MM.1S (cell line): ENCODE measurements around the gene ERAL1.

ENCODE experiments used
- DNase-seq: peaks from one replicate; pipeline ENCODE4 v3.0.0-alpha.2; 2015
- H2AFZ ChIP-seq: fragments of 300-600 bp; sonication (generic); 2 replicates; pipeline ENCODE4 v1.6.0; 2016; ENCODE audit warnings: antibody characterized with exemption, low read length
- H3F3A ChIP-seq: fragments of 300-600 bp; sonication (generic); 2 replicates; pipeline ENCODE4 v1.6.1; 2016; ENCODE audit warnings: mild to moderate bottlenecking, antibody characterized with exemption, low read length, moderate library complexity, mixed read lengths; ENCODE audit not compliant: insufficient read depth
- H3K27ac ChIP-seq: fragments of 300-600 bp; sonication (generic); 2 replicates; pipeline ENCODE4 v1.5.1; 2016; ENCODE audit warnings: mild to moderate bottlenecking, low read length
- H3K27me3 ChIP-seq: fragments of 300-600 bp; sonication (generic); replicated peaks from 2 replicates; pipeline ENCODE4 v1.6.0; 2016; ENCODE audit warnings: low read length; ENCODE audit not compliant: insufficient read depth
- H3K36me3 ChIP-seq: fragments of 300-600 bp; sonication (generic); replicated peaks from 2 replicates; pipeline ENCODE4 v1.6.1; 2016; ENCODE audit warnings: mild to moderate bottlenecking, low read length, mixed read lengths; ENCODE audit not compliant: insufficient read depth
- H3K4me1 ChIP-seq: fragments of 300-600 bp; sonication (generic); 2 replicates; pipeline ENCODE4 v1.6.1; 2016; ENCODE audit warnings: low read length, mixed read lengths
- H3K4me2 ChIP-seq: fragments of 300-600 bp; sonication (generic); 2 replicates; pipeline ENCODE4 v1.6.0; 2016; ENCODE audit warnings: low read depth, low read length
- H3K4me3 ChIP-seq: fragments of 300-600 bp; sonication (generic); 2 replicates; pipeline ENCODE4 v1.5.1; 2016; ENCODE audit warnings: low read length, mixed read lengths
- H3K79me2 ChIP-seq: fragments of 300-600 bp; sonication (generic); 2 replicates; pipeline ENCODE4 v1.6.1; 2016; ENCODE audit warnings: mixed run types, low read length, mixed read lengths
- H3K9ac ChIP-seq: fragments of 300-600 bp; sonication (generic); 2 replicates; pipeline ENCODE4 v1.6.1; 2016; ENCODE audit warnings: low read length, mixed read lengths
- H3K9me2 ChIP-seq: fragments of 300-600 bp; sonication (generic); replicated peaks from 2 replicates; pipeline ENCODE4 v1.6.1; 2016; ENCODE audit warnings: mild to moderate bottlenecking, low read length, mixed read lengths; ENCODE audit not compliant: insufficient read depth
- H3K9me3 ChIP-seq: fragments of 300-600 bp; sonication (generic); replicated peaks from 2 replicates; pipeline ENCODE4 v1.6.1; 2016; ENCODE audit warnings: mild to moderate bottlenecking, low read length, mixed read lengths; ENCODE audit not compliant: insufficient read depth
- H4K20me1 ChIP-seq: fragments of 300-600 bp; sonication (generic); 2 replicates; pipeline ENCODE4 v1.6.1; 2016; ENCODE audit warnings: mild to moderate bottlenecking, low read length, moderate library complexity, mixed read lengths; ENCODE audit not compliant: insufficient read depth
- CTCF ChIP-seq: fragments of 300-600 bp; sonication (generic); IDR thresholded peaks from 2 replicates; pipeline ENCODE4 v1.5.1; 2016; ENCODE audit warnings: antibody characterized with exemption, low read length, mixed read lengths
- EZH2 ChIP-seq: fragments of 300-600 bp; sonication (generic); optimal IDR thresholded peaks from 2 replicates; pipeline ENCODE3; 2017; ENCODE audit warnings: low read depth, mild to moderate bottlenecking, antibody characterized with exemption, low read length, mixed read lengths
- EZH2phosphoT487 ChIP-seq: fragments of 300-600 bp; sonication (generic); IDR thresholded peaks from 2 replicates; pipeline ENCODE4 v1.6.1; 2018; ENCODE audit warnings: antibody characterized with exemption, low read length

Gene ERAL1

GRCh38 chr17:28854457-28855335, at the start of gene ERAL1:
TSS of gene ERAL1 (plus strand) at chr17:28855016. CDS start at chr17:28855035, 19 bp downstream.
- H2AFZ ChIP-seq, result peak within 1 kb of the TSS; percentile 99
- peak within 1 kb of the TSS; percentile 82 for H3K9ac ChIP-seq
- no peak within 1 kb of the TSS for H3K27ac ChIP-seq
- TF ChIP-seq CTCF, result no peak
- no peak for TF ChIP-seq EZH2
- no peak for TF ChIP-seq EZH2phosphoT487
- peak; percentile 85 for DNase-seq
- H3K9me2 ChIP-seq, result no peaks in the 10 kb centered on the region
- no peaks in the 10 kb centered on the region for H3F3A ChIP-seq
- H3K4me1 ChIP-seq, result no peaks in the 10 kb centered on the region
- peak within 1 kb of the TSS; percentile 97 for H3K4me3 ChIP-seq
- H3K9me3 ChIP-seq, result no peaks in the 10 kb centered on the region
- H3K36me3 ChIP-seq, result no peaks in the 10 kb centered on the region
- H3K79me2 ChIP-seq, result peaks cover 20% of the 10 kb centered on the region
- H3K4me2 ChIP-seq, result peak within 1 kb of the TSS; percentile 85
- no peaks in the 10 kb centered on the region for H4K20me1 ChIP-seq
- H3K27me3 ChIP-seq, result no peaks in the 10 kb centered on the region

DNA sequence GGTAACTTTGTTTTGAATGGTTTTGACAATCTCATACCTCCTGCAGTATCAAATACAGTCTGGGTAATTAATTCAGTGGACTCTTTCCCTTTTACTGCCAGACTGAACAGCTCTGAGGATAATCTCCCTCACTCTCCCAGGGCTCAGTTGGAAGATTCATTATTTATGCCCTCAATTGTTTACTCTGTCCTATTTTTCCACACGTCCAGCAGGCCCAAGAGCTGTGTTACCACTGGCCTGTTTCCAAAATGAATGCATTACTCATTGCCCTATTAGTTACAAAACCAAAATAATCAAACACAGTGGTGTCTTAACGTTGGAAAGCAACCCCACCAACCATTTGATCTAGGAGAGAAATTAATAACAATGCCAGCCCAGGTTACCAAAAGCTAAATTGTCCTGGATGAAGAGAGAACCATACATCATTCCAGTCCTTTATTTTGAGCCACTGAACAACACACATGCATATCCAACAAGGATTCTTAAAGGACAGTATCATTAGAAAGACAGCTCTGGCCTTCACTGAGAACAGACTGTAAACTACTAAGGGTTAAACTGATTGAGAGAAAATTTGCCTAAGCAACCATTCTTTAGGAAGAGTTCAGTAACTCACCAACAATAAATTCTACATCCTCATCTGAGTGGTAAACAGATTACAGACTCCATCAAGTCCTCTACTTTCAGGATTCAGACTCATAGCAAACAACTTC, 46.7 kb upstream of the ERAL1 start:
- DNase-seq, result no peak
- Histone ChIP-seq H3K27me3 (no peaks in the 10 kb centered on the region), H3K79me2 (peaks cover 36% of the 10 kb centered on the region), H3K4me3 (no peak overlapping the region), H3K4me1 (peaks cover 10% of the 10 kb centered on the region), H3K9me2 (no peaks in the 10 kb centered on the region), H3K9ac (0 out of 2 replicates have a peak overlapping the region, but pooled peaks have one; percentile 0), H3K9me3 (no peaks in the 10 kb centered on the region), H3F3A (peaks cover 10% of the 10 kb centered on the region), H3K27ac (no peak overlapping the region; the same call in 1 of the 2 replicates), H3K36me3 (no peaks in the 10 kb centered on the region), H4K20me1 (no peaks in the 10 kb centered on the region), H3K4me2 (no peak overlapping the region), H2AFZ (no peak overlapping the region)
- no peak for TF ChIP-seq EZH2phosphoT487
- no peak for TF ChIP-seq CTCF
- TF ChIP-seq EZH2, result no peak

- peaks cover 12% of the 10 kb centered on the region for H3K4me1 ChIP-seq
- H4K20me1 ChIP-seq, result no peaks in the 10 kb centered on the region
- H3K79me2 ChIP-seq, result peaks cover 50% of the 10 kb centered on the region
- no peak overlapping the region for H3K4me3 ChIP-seq
- 0 out of 2 replicates have a peak overlapping the region, but pooled peaks have one; percentile 93 for H3K4me2 ChIP-seq
- DNase-seq, result no peak
- no peak overlapping the region for H3K9ac ChIP-seq
- H3K36me3 ChIP-seq, result no peaks in the 10 kb centered on the region
- no peaks in the 10 kb centered on the region for H3K27me3 ChIP-seq
- H3K9me2 ChIP-seq, result no peaks in the 10 kb centered on the region
- no peak overlapping the region for H2AFZ ChIP-seq
- H3K9me3 ChIP-seq, result no peaks in the 10 kb centered on the region
- H3F3A ChIP-seq, result peaks cover 14% of the 10 kb centered on the region
- no peak for TF ChIP-seq EZH2
- no peak for TF ChIP-seq EZH2phosphoT487
- no peak for TF ChIP-seq CTCF
- H3K27ac ChIP-seq, result no peak overlapping the region
Measured at GRCh38 chr17:28810437-28810836, 44.4 kb upstream of the ERAL1 start.
